GM23338 (cell line): ENCODE data around the gene CMTR1. TPM values are rescaled to one million over a fixed set of nuclear protein-coding genes. Genes with fewer than 3 reads are reported as not detected.

ENCODE experiments used
- ATAC-seq: fragments of 200-7000 bp; cut with Tn5 transposase; 3 replicates; pipeline ENCODE4 v1.9.1; 2020
- DNase-seq: peaks from one replicate; pipeline ENCODE4 v3.0.0-alpha.2; 2015; ENCODE audit warnings: low spot score
- H2AFZ ChIP-seq: fragments of 200-600 bp; sonication (generic); 2 replicates; pipeline ENCODE4 v1.8.0; 2016; ENCODE audit warnings: antibody characterized with exemption, mild to moderate bottlenecking, moderate library complexity
- H3F3A ChIP-seq: fragments of 200-600 bp; sonication (generic); replicated peaks from 2 replicates; pipeline ENCODE4 v1.8.0; 2017; ENCODE audit warnings: antibody characterized with exemption, mixed run types, low read depth
- H3K27ac ChIP-seq: fragments of 200-600 bp; sonication (generic); 2 replicates; pipeline ENCODE4 v1.6.1; 2016; ENCODE audit warnings: low read depth
- H3K27me3 ChIP-seq: fragments of 200-600 bp; sonication (generic); 2 replicates; pipeline ENCODE4 v1.8.0; 2016; ENCODE audit warnings: mild to moderate bottlenecking, mixed run types, moderate library complexity; ENCODE audit not compliant: insufficient read depth
- H3K36me3 ChIP-seq: fragments of 200-600 bp; sonication (generic); 2 replicates; pipeline ENCODE4 v1.8.0; 2016; ENCODE audit warnings: mild to moderate bottlenecking; ENCODE audit not compliant: insufficient read depth
- H3K4me1 ChIP-seq: fragments of 200-600 bp; sonication (generic); 2 replicates; pipeline ENCODE4 v1.8.0; 2016; ENCODE audit warnings: mild to moderate bottlenecking, moderate library complexity; ENCODE audit not compliant: insufficient read depth
- H3K4me2 ChIP-seq: fragments of 200-600 bp; sonication (generic); 2 replicates; pipeline ENCODE4 v1.7.1; 2017; ENCODE audit warnings: mixed run types
- H3K4me3 ChIP-seq: fragments of 200-600 bp; sonication (generic); 2 replicates; pipeline ENCODE4 v1.6.1; 2016; ENCODE audit warnings: mixed run types
- H3K79me2 ChIP-seq: fragments of 200-600 bp; sonication (generic); replicated peaks from 2 replicates; pipeline ENCODE4 v1.8.0; 2017; ENCODE audit warnings: mild to moderate bottlenecking; ENCODE audit not compliant: insufficient read depth
- H3K9me2 ChIP-seq: fragments of 200-600 bp; sonication (generic); 2 replicates; pipeline ENCODE4 v1.8.0; 2017; ENCODE audit not compliant: insufficient read depth
- H4K20me1 ChIP-seq: fragments of 200-600 bp; sonication (generic); replicated peaks from 2 replicates; pipeline ENCODE4 v1.8.0; 2017; ENCODE audit warnings: mild to moderate bottlenecking; ENCODE audit not compliant: insufficient read depth
- H3K27ac Mint-ChIP-seq: 2 replicates; pipeline ENCODE4 v1.8.0; 2020; ENCODE audit warnings: inconsistent platforms, mild to moderate bottlenecking, moderate library complexity, mixed read lengths
- H3K27me3 Mint-ChIP-seq: 3 replicates; pipeline ENCODE4 v1.8.0; 2022; ENCODE audit warnings: low read depth, mild to moderate bottlenecking, moderate library complexity, mixed read lengths, inconsistent platforms; ENCODE audit not compliant: insufficient read depth, poor library complexity
- H3K36me3 Mint-ChIP-seq: 3 replicates; pipeline ENCODE4 v1.8.0; 2021; ENCODE audit warnings: low read depth, mild to moderate bottlenecking, inconsistent platforms, moderate library complexity, mixed read lengths
- H3K4me1 Mint-ChIP-seq: 3 replicates; pipeline ENCODE4 v1.8.0; 2020; ENCODE audit warnings: mild to moderate bottlenecking, inconsistent platforms, mixed read lengths
- H3K4me3 Mint-ChIP-seq: 3 replicates; pipeline ENCODE4 v1.8.0; 2021; ENCODE audit warnings: moderate library complexity, mild to moderate bottlenecking, inconsistent platforms, mixed read lengths
- H3K9me3 Mint-ChIP-seq: 3 replicates; pipeline ENCODE4 v1.8.0; 2020; ENCODE audit warnings: moderate library complexity, mild to moderate bottlenecking, inconsistent platforms, mixed read lengths
- JUNB ChIP-seq: IDR thresholded peaks from one replicate; pipeline ENCODE4 v1.6.1; 2016; ENCODE audit warnings: antibody characterized with exemption; ENCODE audit not compliant: unreplicated experiment
- POLR2AphosphoS5 ChIP-seq: IDR thresholded peaks from 2 replicates; pipeline ENCODE4 v1.6.1; 2016; ENCODE audit warnings: antibody characterized with exemption, low read depth
- ZNF114 ChIP-seq: fragments of 250-450 bp; sonication (Bioruptor Pico); IDR thresholded peaks from 2 replicates; pipeline ENCODE4 v1.5.0; 2020; ENCODE audit warnings: mild to moderate bottlenecking, moderate library complexity
- polyA plus RNA-seq: library from polyadenylated mRNA; unstranded; fragments of >200 nt; fragmentation: Nextera tagmentation; extraction: Ambion mirVana; gene quantifications from 2 replicates; pipeline ENCODE4 v1.2.1, GENCODE V29; 2016
- total RNA-seq: library from RNA; depleted of rRNA; stranded (reverse); fragments of >200 nt; shearing (Covaris generic); gene quantifications from 2 replicates; pipeline ENCODE4 v1.2.3, GENCODE V29; 2014
- TF ChIP-seq, protein P1 (sequence below): fragments of 250-450 bp; sonication (Bioruptor Pico); IDR thresholded peaks from 2 replicates; pipeline ENCODE4 v1.5.0; 2020; ENCODE audit warnings: mild to moderate bottlenecking, moderate library complexity
- TF ChIP-seq, protein P2 (sequence below): IDR thresholded peaks from 2 replicates; pipeline ENCODE4 v1.6.1; 2016; ENCODE audit warnings: antibody characterized with exemption

CMTR1 gene
- total and polyA plus RNA-seq, 2 experiments from 2014 or later = 7.3 to 36.4 TPM

DNA sequence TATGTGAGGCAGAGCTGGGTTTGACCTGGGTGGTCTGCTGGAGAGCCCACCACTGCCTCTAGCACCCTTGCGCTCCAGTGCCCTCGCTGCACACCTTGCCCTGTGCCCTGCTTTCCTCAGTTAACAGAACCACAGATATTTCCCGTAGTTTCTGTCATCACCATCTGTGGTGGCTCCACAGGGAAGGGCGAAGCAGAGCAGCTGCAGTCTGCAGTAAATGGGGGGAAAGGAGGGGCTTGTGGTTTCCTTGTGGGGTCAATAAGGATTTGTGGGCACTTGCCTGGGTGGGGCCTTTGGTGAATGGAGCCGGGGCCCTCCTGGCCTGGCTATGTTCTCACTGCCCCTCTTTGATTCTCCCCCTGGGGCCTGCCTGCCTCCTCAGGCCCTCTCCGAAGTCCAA lies 87.9 kb downstream of the CMTR1 start (continued):
- TF ChIP-seq, protein P1, sequence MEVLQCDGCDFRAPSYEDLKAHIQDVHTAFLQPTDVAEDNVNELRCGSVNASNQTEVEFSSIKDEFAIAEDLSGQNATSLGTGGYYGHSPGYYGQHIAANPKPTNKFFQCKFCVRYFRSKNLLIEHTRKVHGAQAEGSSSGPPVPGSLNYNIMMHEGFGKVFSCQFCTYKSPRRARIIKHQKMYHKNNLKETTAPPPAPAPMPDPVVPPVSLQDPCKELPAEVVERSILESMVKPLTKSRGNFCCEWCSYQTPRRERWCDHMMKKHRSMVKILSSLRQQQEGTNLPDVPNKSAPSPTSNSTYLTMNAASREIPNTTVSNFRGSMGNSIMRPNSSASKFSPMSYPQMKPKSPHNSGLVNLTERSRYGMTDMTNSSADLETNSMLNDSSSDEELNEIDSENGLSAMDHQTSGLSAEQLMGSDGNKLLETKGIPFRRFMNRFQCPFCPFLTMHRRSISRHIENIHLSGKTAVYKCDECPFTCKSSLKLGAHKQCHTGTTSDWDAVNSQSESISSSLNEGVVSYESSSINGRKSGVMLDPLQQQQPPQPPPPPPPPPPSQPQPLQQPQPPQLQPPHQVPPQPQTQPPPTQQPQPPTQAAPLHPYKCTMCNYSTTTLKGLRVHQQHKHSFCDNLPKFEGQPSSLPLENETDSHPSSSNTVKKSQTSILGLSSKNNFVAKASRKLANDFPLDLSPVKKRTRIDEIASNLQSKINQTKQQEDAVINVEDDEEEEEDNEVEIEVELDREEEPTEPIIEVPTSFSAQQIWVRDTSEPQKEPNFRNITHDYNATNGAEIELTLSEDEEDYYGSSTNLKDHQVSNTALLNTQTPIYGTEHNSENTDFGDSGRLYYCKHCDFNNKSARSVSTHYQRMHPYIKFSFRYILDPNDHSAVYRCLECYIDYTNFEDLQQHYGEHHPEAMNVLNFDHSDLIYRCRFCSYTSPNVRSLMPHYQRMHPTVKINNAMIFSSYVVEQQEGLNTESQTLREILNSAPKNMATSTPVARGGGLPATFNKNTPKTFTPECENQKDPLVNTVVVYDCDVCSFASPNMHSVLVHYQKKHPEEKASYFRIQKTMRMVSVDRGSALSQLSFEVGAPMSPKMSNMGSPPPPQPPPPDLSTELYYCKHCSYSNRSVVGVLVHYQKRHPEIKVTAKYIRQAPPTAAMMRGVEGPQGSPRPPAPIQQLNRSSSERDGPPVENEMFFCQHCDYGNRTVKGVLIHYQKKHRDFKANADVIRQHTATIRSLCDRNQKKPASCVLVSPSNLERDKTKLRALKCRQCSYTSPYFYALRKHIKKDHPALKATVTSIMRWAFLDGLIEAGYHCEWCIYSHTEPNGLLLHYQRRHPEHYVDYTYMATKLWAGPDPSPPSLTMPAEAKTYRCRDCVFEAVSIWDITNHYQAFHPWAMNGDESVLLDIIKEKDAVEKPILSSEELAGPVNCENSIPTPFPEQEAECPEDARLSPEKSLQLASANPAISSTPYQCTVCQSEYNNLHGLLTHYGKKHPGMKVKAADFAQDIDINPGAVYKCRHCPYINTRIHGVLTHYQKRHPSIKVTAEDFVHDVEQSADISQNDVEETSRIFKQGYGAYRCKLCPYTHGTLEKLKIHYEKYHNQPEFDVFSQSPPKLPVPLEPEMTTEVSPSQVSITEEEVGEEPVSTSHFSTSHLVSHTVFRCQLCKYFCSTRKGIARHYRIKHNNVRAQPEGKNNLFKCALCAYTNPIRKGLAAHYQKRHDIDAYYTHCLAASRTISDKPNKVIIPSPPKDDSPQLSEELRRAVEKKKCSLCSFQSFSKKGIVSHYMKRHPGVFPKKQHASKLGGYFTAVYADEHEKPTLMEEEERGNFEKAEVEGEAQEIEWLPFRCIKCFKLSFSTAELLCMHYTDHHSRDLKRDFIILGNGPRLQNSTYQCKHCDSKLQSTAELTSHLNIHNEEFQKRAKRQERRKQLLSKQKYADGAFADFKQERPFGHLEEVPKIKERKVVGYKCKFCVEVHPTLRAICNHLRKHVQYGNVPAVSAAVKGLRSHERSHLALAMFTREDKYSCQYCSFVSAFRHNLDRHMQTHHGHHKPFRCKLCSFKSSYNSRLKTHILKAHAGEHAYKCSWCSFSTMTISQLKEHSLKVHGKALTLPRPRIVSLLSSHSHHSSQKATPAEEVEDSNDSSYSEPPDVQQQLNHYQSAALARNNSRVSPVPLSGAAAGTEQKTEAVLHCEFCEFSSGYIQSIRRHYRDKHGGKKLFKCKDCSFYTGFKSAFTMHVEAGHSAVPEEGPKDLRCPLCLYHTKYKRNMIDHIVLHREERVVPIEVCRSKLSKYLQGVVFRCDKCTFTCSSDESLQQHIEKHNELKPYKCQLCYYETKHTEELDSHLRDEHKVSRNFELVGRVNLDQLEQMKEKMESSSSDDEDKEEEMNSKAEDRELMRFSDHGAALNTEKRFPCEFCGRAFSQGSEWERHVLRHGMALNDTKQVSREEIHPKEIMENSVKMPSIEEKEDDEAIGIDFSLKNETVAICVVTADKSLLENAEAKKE (CRISPR knock-in tag) = no peak
- TF ChIP-seq POLR2AphosphoS5 = no peak
- TF ChIP-seq ZNF114 (CRISPR knock-in tag) = no peak
- TF ChIP-seq JUNB = no peak
- TF ChIP-seq, protein P2, sequence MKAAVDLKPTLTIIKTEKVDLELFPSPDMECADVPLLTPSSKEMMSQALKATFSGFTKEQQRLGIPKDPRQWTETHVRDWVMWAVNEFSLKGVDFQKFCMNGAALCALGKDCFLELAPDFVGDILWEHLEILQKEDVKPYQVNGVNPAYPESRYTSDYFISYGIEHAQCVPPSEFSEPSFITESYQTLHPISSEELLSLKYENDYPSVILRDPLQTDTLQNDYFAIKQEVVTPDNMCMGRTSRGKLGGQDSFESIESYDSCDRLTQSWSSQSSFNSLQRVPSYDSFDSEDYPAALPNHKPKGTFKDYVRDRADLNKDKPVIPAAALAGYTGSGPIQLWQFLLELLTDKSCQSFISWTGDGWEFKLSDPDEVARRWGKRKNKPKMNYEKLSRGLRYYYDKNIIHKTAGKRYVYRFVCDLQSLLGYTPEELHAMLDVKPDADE = no peak

DNA sequence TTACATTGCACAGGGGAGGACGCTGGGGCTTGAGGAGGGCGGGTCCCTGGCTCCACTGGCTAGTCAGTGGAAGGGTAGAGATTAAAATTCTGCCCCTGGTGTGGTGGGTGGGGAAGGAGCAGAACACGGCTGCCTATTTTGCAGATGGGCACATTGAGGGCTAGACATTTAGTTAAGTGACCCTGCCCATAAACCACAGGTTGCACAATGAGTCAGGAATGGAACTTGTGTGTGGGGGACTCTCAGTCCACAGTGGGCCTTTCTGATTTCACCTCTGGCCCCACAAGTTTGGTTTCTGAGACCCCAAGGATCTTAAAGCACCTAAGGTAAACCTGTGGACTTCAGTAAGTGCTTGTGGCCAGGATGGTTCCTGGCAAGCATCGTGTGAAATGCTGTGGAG lies 88.7 kb downstream of the CMTR1 start:
- Mint-ChIP-seq H3K4me3 (no peak overlapping the region), H3K9me3 (no peaks in the 10 kb centered on the region; the same call in 2 of the 3 replicates), H3K27ac (no peak overlapping the region), H3K4me1 (peaks cover 22% of the 10 kb centered on the region), H3K27me3 (peaks cover 9% of the 10 kb centered on the region), H3K36me3 (no peaks in the 10 kb centered on the region)
- H2AFZ ChIP-seq = no peak overlapping the region
- H3F3A ChIP-seq = no peaks in the 10 kb centered on the region
- DNase-seq (no peak), ATAC-seq (no peak)
- H3K4me1 ChIP-seq = peaks cover 5% of the 10 kb centered on the region
- no peaks in the 10 kb centered on the region for H3K9me2 ChIP-seq
- no peaks in the 10 kb centered on the region for H3K36me3 ChIP-seq
- no peak overlapping the region for H3K27ac ChIP-seq
- H3K4me2 ChIP-seq = no peak overlapping the region
- no peaks in the 10 kb centered on the region for H3K27me3 ChIP-seq
- H3K79me2 ChIP-seq = no peaks in the 10 kb centered on the region
- no peak overlapping the region for H3K4me3 ChIP-seq
- H4K20me1 ChIP-seq = peaks cover 5% of the 10 kb centered on the region; the same call in 1 of the 2 replicates
- TF ChIP-seq, protein P1 (CRISPR knock-in tag) = no peak
